RWPE2 (cell line): ENCODE results near the gene MEGF9.

Source experiments
- ATAC-seq: fragments of 200-7000 bp; cut with Tn5 transposase; 3 replicates; pipeline ENCODE4 v1.9.1; 2021; ENCODE audit warnings: low read depth
- DNase-seq: peaks from one replicate; pipeline ENCODE4 v3.0.0-alpha.2; 2020; ENCODE audit warnings: low spot score
- H3K27ac ChIP-seq: fragments of 450-650 bp; 2 replicates; pipeline ENCODE4 v1.5.1; 2017; ENCODE audit warnings: mild to moderate bottlenecking; ENCODE audit not compliant: poor library complexity, severe bottlenecking
- H3K27me3 ChIP-seq: fragments of 250-450 bp; sonication (Bioruptor Pico); 2 replicates; pipeline ENCODE4 v1.5.1; 2021; ENCODE audit warnings: mild to moderate bottlenecking, moderate library complexity; ENCODE audit not compliant: insufficient read depth, poor library complexity, severe bottlenecking
- H3K36me3 ChIP-seq: fragments of 250-450 bp; sonication (Bioruptor Pico); 2 replicates; pipeline ENCODE4 v1.5.1; 2020; ENCODE audit warnings: low read depth, mild to moderate bottlenecking, moderate library complexity
- H3K4me1 ChIP-seq: fragments of 250-450 bp; sonication (Bioruptor Pico); 2 replicates; pipeline ENCODE4 v1.5.1; 2021; ENCODE audit warnings: mild to moderate bottlenecking, moderate library complexity; ENCODE audit not compliant: insufficient read depth, poor library complexity, severe bottlenecking
- H3K4me3 ChIP-seq: fragments of 250-450 bp; sonication (Bioruptor Pico); 2 replicates; pipeline ENCODE4 v1.5.1; 2021; ENCODE audit warnings: mild to moderate bottlenecking, moderate library complexity; ENCODE audit not compliant: severe bottlenecking
- H3K9me3 ChIP-seq: fragments of 250-450 bp; sonication (Bioruptor Pico); 2 replicates; pipeline ENCODE4 v1.5.1; 2021; ENCODE audit warnings: mild to moderate bottlenecking, moderate library complexity; ENCODE audit not compliant: severe bottlenecking
- CTCF ChIP-seq: fragments of 450-650 bp; IDR thresholded peaks from one replicate; pipeline ENCODE4 v1.5.1; 2017; ENCODE audit warnings: mild to moderate bottlenecking, moderate library complexity; ENCODE audit not compliant: poor library complexity, severe bottlenecking

Gene MEGF9

DNA sequence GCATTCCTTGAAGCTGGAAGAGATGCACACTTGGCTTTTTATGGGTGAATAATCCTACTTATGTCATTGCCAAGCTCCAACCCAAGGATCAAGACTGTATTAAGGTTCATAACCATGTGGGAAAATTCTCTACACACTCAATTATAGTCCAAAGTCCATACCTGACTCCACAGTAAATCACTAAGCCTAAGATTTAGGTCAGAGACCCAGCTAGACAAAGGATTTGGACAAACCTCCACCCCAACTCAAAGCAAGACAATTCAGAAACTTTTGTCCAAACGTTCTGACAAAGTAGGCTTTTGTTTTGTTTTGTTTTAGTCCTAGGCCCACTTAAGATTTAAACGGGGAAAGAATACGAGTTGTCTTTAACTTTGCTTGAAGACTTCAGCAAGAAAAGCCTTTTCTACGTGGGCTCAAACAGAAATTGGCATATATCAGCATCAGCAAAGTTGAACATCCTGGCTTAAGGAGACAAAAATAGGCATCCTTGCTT, 1.7 kb downstream of the MEGF9 start:
- peaks cover 8% of the 10 kb centered on the region; the same call in 1 of the 2 replicates for H3K36me3 ChIP-seq
- peak overlapping the region; percentile 56 for H3K4me3 ChIP-seq
- peak overlapping the region; percentile 6 for H3K27ac ChIP-seq
- no peaks in the 10 kb centered on the region for H3K27me3 ChIP-seq
- H3K4me1 ChIP-seq = peaks cover 26% of the 10 kb centered on the region
- ATAC-seq = no peak
- DNase-seq = no peak
- H3K9me3 ChIP-seq = no peaks in the 10 kb centered on the region
- TF ChIP-seq CTCF = no peak

DNA sequence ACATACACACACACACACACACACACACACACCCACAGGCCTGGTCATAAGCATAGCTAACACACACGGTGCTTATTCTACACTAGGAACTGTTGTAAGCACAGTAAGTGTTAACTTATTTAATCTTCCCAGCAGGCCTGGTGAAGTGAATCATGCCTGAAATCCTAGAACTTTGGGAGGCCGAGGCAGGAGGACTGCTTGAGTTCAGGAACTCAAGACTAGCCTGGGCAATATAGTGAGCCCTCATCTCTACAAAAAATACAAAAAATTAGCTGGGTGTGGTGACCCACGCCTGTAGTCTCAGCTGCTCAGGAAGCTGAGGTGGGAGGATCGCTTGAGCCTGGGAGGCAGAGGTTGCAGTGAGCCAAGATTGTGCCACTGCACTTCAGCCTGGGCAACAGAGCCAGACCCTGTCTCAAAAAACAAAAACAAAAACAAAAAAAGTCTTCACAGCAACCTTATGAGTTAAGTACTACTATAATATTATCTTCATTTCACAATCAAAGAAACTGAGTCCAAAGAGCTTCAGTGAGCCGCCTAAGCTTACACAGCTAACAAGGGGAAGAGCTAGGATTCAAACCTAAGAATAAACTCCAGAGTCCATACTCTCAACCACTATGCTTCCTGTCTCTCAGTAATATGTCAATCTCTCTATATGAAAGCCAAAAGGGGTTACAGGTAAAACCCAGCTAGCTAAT, 2.3 kb downstream of the MEGF9 start:
- ATAC-seq (no peak), DNase-seq (no peak)
- peak overlapping the region; percentile 56 for H3K4me3 ChIP-seq
- TF ChIP-seq CTCF = no peak
- H3K27me3 ChIP-seq = no peaks in the 10 kb centered on the region
- no peaks in the 10 kb centered on the region for H3K9me3 ChIP-seq
- peaks cover 26% of the 10 kb centered on the region for H3K4me1 ChIP-seq
- peaks cover 8% of the 10 kb centered on the region; the same call in 1 of the 2 replicates for H3K36me3 ChIP-seq
- H3K27ac ChIP-seq = peak overlapping the region; percentile 9

- H3K27ac ChIP-seq = peak overlapping the region; percentile 9
- DNase-seq (no peak), ATAC-seq (no peak)
- no peak for TF ChIP-seq CTCF
- H3K4me3 ChIP-seq = no peak overlapping the region
- H3K36me3 ChIP-seq = peaks cover 8% of the 10 kb centered on the region; the same call in 1 of the 2 replicates
- no peaks in the 10 kb centered on the region for H3K9me3 ChIP-seq
- peaks cover 26% of the 10 kb centered on the region for H3K4me1 ChIP-seq
- no peaks in the 10 kb centered on the region for H3K27me3 ChIP-seq
Observed at GRCh38 chr9:120711354-120711753, 2.9 kb downstream of the MEGF9 start.

DNA sequence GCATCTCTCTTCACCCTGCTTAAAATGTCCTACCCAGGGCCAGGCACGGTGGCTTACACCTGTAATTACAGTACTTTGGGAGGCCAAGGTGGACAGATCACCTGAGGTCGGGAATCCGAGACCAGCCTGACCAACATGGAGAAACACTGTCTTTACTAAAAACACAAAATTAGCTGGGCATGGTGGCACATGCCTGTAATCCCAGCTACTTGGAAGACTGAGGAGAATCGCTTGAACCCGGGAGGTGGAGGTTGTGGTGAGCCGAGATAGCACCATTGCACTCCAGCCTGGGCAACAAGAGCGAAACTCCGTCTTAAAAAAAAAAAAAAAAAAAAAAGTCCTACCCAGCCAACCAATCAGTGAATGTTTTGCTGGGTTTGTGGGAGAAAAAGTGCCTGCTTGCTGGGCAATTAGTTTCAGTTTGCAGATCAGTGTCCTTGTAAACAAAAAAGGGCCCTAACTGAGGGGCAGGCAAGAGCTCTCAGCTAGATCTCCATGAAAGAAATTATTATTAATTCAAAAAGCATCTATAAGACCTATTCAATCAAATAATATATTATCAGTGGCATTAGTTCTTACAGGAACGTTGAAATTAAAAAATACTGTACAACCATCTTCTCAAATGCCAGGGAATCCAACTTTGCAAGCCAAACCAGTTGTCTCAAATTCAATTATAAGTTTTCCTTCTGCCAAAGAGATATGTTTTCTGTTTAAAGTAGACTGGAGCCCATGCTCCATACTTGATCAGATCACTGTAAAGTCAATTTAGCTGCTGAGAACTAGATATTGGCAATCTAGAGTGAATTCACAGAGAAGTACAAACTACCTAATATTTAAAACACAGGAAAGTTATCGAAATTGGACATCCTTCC, 3.9 kb downstream of the MEGF9 start:
- peaks cover 8% of the 10 kb centered on the region; the same call in 1 of the 2 replicates for H3K36me3 ChIP-seq
- H3K4me1 ChIP-seq = peaks cover 26% of the 10 kb centered on the region

More for the DNA sequence above, 3.9 kb downstream of the MEGF9 start:
- H3K27me3 ChIP-seq = no peaks in the 10 kb centered on the region
- H3K4me3 ChIP-seq = peak overlapping the region; percentile 15
- H3K9me3 ChIP-seq = no peaks in the 10 kb centered on the region
- DNase-seq (no peak), ATAC-seq (no peak)
- no peak for TF ChIP-seq CTCF
- H3K27ac ChIP-seq = peak overlapping the region; percentile 16
